ENCODE results near the gene RPL34.
"Not testable (repeated sequence)": the region's sequence is repeated elsewhere in the genome, so short reads cannot be mapped to it uniquely, and the experiment has no call there.

Gene RPL34

DNA sequence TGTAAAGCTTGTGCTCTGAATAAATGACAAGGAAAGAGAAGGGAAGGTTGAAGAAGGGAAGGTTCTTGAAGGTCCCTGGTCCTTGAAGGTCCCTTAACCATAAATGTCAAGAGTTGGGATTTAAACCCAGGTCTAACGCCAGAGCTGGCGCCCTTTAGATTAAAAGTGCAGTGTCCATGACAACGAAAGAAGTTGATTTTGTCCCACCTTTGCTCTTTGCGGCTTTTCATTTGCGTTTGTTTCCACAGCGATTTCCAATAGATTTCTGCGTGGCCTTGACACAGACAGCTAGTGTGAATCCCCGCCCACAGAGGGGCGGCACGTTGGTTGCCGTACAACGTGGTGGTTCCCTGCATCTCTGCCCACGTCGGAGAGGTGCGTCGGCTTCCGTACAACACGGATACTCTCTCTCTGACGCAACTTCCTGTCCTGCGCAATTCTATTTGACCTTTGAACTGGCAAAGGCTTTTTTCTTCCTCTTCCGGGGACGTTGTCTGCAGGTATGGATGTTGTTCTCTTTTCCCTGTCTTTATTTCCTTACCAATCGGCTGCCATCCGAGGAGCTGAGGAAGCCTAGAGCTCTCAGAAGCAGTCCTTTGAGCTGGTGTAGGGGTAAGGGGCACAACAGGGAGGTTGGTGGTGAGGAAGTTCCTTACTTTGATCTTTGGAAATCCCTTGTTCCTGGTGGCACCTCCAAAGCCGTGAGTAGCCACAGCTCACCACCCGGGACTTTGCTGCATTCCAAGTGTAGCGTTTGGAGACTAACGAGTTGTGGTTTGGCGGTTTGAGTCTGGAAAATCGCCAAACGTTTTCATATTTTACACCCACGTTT, at the start of gene RPL34:
Gene RPL34, plus strand, starts transcription at position 476 of the 832 bp plus-strand sequence. CDS start 1,384 bp downstream, outside the sequence.
- DNase-seq: peak; percentile 60

DNA sequence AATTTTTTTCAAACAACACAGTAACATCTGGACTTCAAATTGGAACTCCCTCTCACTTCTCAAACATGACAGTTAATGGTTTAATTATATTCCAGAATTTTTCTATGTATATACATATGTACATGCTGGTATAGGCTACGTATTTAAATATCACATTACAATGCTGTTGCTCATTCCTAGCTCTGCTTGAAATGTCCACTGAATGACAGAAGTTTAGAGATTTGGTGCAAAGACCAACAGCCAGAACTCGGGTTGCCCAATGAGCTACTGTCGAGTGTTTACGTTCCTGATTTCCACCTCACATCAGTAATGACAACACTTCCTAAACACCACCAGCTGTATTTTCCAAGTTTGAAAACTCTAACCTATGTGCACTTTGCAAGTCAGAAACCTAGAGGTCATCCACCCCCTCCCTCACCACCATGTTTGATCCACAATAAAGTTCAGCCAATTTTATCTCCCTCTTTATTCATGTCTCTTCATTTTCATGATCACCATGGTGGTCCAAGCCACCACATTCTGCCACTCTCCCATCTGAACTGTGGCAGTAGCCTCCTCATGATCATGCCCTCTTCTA, 49.3 kb upstream of the RPL34 start:
- no peak for DNase-seq

DNA sequence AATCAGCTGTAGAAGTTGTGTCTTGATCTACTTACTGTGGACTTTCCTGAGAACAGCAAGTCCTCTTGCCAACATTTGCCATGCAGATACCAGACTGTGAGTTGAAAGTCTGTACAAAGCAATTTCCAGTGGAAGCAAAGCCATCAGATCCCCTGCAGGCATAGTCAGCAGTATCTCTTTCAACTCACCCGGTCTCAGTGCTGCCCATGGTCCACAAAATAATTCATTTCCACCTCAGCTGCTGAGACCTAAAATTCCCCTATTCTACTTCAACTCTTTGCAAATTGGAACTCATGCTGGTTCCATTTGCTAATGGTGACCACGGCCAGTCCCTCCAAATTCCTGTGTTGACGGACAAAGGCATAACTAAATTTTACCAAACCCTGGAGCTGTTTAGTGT, 46.0 kb upstream of the RPL34 start:
- DNase-seq: no peak

DNA sequence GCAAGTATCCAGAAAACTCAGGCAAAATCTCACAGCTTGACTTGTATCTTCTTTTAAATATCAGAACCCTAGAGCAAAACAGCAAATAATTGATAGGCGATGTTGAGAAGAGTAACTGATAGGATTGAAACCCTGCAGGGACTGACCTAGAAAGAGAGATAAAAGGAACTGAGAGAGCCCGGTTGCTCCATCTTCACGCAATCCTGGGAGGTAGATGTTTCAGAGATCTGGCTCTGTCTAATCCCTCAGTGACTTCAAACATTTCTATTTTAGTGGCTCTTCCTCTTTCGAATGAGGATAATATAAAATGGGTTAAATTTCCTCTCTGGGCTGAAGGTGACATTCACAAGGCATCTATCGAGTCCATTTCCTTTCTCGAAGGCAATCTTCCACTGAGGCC, 39.3 kb upstream of the RPL34 start:
- no peak for DNase-seq

DNA sequence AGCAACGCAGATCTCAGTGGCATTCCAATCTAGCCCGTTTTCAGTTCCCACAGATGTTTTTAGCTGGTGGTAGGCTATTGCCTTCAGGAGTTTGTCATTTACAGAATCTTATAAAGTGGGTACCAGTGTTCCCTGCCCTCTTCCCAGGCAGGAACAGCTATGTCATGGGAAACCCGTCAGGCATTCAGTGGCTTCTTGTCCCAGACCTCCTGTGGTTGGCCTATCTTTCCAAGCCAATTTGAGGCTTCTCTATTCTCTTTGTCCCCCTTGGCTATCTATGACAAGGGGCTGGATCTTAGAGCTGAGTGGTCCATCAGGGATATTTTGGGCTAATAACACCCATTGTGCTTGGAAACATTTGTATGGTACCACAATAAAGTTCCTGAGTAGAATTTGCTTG, 33.6 kb upstream of the RPL34 start:
- no peak for DNase-seq

DNA sequence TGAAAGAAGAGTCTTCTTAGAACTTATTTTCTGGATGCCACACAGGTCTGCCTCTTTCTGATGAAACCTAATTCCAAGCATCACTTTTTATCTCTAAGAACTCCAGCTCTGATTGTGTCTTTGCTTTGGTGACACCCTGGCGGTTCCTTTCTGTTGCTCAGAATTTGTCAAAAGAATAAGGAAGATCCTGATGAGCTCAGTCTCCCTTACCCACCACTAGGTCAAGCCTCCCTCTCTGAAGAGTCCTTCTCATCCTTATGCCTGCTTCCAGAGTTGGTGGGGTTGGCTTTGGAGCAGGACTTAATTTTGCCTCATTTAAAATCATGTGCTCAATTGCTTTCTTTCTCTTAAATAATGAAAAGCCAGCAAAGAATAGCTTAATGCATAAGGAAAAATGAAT, 31.5 kb upstream of the RPL34 start:
- no peak for DNase-seq

DNA sequence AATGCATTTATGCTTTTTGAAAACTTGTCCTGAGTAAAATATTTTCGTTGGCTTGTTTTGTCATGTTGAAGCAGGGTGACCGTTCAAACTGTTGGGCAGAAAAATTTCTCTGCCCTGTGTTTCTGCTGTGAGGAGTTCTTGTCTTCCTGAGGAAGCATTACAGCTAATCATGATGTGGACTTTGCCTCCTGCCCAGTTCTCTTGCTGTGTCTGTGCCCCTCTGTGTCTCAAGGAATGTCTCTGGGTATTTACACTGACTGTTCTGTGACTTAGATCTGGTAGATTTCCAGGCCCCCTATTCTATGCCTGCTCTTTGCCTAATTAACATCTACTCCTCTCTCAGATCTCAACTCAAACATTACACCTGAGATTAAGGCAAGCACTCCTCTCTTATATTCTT, 30.4 kb upstream of the RPL34 start:
- no peak for DNase-seq

DNA sequence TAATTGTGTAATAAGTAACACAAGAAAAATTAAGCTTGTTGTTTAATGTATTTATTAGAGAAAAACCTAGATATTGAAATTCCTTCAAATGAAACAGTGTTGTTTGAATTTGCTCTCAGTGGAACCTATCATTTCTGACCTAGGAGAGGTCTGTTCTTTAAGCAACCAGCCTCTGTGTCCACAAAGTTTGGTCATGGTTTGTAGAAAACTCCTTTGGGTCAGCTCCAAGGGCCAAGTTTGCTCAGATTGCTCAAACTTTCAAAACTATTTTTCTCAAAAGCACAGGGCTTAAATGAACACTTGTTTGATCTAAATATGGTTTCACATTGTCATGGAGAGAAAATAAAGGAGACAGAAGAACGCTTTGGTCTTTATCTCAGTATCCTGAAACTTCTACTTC, 29.6 kb upstream of the RPL34 start:
- no peak for DNase-seq

DNA sequence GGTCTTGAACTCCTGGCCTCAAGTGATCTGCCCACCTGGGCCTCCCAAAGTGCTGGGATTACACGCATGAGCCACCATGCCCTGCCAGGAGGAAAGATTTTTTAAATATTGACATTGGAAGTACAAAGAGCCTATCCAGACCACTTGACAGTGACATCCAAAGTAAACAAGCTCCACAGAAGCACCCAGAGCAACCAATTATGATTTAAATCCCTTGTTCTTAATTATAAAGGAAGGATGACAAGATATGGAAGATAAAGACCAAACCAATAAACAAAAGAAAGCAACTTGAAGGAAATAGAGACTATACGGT, 27.7 kb upstream of the RPL34 start:
- DNase-seq: no peak

DNA sequence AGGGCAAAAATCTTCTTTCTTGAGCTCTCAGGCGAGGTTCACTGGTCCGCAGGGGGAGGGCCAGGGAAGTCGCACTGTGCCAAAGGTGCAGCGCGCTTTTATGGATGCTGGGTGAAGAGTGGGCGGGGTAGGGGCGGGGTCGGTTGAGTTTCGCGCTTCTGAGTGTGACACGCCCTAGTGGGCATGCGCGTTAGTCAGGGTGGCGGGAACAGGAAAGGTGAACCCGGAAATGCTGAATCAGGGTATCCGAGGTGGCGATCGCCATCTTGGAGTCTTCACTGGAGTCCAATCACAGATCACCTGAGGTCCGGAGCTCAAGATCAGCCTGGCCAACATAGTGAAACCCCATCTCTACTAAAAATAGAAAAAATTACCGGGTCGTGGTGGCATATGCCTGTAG, 26.1 kb upstream of the RPL34 start:
- not testable (repeated sequence) for DNase-seq

DNA sequence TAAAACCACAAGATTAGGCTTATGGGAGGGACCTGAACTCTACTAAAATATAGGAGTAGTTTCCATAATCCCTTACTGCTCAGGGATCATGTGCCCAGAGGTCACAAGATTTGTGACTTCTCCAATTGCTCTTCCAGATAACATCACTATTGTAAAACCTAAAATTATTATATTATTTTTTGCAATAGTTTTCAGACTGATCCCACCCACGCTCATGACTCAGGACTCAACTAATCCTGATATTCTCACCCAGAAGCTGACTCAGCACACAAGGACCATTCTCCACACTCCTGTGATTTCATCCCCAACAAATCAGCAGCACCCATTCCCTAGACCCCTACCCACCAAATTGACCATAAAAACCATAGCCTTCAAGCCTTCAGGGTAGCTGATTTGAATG, 24.0 kb upstream of the RPL34 start:
- DNase-seq: no peak

DNA sequence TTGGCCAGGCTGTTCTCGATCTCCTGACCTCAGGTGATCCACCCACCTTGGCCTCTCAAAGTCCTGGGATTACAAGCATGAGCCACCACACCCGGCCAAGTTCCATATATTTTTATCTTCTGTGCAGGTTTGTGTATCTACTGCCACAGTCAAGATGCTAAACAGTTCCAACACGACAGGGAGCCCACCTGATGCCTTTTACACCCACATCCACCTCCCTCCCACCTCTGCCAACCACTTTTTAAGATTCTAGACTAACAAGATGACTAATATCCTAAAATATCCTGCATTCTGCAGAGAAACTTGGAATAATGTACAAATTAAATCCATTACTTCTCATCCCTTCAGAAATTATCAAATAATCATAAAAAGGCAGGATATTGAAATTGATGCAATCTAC, 19.3 kb upstream of the RPL34 start:
- DNase-seq: no peak

DNA sequence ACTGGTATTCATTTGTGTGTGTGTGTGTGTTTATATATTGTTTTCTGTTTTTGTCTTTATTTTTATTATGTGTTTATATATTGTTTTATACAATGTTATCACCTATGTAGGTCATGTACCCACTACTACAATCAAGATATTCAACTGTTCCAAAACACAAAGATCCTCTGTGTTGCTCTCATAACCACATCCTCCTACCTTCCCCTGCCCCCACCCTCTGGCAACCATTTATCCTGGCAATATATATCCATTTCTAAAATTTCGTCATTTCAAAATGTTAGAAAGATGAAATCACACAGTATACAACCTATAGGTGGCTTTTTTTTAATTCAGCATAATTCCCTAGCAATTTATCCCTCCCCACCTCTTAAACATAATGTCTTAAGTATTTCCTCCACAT, 18.8 kb upstream of the RPL34 start:
- DNase-seq: no peak

DNA sequence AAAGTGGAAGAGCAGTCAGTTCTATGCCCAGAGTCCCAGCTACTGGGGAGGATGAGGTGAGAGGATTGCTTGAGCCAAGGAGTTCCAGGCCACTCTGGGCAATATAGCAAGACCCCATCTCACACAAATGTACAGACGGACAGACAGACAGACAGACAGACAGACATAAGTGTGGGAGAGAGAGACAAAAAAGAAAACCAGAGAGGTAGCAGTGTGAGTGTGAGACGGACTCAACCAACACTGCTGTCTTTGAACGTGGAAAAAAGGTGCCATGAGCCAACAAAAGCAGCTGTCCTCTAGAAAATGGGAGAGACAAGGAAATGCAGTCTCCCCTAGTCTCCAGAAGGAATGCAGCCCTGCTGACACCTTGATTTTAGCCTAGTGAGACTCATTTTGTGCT, 18.2 kb upstream of the RPL34 start:
- DNase-seq: no peak

DNA sequence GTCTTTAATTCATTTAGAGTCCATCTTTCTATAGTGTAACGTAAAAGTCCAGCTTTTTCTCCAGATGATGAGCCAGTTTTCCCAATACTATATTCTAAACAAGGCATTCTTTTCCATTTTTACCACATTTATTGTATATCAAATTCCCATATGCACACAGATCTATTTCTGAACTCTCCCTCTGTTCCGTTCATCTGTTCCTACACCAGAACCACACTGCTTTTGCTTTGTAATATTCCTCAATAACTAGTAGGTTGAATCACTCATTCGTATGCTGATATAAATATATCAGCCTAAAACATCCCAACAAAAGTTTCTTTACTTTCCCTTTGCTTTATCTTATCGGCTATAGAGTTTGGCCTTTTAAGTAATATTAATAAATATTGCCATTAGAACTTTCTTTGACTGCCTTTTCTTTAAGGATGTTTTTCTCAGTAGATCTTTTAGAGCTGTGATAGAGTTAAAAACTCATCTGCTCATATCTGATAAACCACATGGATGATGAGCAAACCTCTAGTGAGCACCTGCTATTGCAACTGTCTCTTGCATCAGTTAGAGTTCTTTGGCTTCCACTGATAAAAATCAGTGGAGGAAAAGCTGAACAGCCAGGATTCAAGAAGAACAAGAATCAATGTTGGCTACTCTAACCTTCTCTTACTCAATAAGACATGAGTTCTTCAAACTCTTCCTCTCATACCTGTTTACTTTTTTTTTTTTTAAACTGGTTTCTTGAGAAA, 13.1 kb upstream of the RPL34 start:
- DNase-seq: no peak

DNA sequence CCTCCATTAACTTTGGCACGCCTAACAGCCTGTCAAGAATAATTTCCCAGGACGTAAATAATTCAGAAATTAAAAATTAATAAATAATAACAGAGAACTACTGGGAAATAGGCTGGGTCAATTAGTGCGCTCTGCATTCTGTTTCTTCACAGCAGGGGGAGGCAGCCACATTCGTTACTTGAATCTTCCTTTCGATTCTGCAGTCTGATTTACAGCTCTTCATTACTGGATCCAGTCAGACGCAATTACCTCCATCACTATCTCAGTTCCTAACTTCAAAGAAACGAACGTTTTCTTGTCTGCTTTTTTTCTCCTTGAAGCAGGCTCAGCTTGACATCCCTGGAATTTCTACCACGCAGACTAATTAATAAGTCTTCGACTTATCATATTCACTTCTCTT, 9.0 kb upstream of the RPL34 start:
- no peak for DNase-seq

DNA sequence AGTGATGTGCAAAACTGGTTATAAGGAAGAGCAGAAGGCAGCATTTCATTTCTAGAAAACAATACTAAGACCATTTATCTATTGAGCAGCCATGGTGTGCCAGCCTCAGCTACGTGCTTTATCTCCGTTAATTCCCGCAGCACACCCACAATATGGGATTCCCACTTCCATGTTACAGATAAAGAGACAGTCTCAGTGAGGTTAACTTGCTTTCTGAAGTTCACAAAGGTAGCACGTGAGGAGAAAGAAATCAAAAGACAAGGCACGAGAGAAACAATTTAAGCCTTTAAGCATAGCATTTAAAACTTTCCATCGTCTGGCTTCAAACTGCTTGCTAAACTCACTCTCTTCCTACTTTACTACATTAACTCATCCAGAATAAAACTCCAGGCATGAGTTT, 8.0 kb upstream of the RPL34 start:
- no peak for DNase-seq

DNA sequence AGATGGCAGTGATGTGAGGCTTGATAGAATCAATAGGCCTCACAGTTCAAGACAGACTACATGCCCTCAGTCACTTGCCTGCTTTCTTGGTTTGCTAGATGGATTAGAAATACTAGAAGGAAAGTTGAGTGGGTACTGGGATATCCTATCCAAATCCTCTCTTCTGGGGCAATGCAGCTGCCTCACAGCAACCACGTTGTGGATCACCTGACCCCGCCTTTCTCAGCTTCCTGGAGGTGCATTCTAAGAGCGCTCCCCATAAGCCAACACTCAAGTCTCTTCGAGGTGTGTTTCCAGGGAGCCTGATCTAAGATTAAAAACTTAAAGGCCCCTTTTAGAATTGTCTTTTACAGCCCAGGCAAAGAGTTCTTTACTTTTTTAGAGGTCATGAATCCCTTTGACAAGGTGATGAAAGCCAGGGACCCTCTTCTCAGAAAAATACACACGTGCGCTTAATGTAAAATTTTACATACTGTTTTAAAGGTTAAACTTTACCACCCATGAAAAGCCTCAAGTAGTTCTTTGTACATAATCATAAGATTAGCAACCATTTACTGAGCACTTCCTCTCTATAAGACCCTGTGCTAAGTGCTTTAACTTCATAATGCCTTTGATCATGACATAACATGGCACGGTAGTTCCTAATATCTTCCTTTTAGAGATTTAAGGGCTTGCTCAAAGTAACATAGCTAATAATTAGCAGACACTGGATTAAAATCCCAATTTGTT, 840 bp upstream of the RPL34 start:
- no peak for DNase-seq

DNA sequence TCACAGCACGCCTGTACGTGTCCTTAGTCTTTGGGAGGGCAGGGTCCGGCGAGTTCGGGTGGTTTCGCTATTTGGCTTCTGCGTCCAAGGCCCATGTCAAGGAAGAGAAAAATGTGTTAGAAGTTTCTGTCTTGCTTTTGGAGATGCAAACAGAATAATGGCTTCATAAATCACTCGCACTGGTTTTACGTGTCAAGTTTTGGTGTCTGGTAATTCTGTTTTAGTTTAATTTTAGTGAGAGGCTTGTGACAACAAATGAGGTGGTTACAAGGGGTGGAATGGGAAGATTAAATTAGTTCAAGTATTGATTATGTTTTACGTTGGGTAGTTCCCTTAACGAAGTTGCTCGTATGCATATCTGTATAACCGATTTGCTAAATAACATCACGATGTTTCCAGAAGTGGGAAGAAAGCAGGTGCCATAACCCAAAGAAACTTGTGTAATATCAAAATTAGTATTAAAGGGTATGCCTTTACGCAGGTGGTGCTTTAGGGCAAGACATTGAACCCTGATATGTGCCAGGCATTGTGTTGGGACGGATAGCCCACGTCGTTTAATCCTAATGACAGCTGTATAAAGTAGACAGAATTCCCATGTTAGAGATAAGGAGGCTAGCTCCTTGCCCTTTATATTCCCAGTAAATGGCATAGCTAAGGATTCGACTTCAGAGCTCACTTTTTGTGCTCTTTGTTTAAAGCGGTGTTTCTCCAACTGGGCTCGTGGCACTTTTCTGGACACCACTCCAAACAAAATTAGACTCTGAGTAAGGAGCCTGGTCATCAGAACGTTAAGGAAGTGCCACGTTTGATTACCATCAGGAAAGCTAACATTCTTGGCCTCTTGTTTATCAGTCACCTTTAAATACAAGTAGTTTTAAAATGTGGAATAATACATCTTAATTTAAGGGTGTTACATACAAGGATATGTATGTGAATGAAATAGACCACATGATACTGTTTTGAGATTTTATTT, 843 bp downstream of the RPL34 start:
- DNase-seq: no peak

DNA sequence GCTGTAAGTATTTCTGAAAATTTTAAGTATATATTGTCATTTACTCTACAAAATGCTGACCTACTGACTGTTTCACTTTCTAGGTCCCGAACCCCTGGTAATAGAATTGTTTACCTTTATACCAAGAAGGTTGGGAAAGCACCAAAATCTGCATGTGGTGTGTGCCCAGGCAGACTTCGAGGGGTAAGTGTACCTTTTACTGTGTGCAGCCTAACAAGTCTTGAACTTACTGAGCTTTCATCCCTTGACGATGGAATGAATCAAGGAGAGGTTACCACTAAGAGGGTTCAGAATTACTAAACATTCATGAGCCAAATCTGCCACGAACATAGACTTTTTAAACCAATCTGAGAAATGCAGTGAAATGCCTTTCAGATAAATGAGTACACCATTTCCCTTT, 1.6 kb downstream of the RPL34 start:
- no peak for DNase-seq

DNA sequence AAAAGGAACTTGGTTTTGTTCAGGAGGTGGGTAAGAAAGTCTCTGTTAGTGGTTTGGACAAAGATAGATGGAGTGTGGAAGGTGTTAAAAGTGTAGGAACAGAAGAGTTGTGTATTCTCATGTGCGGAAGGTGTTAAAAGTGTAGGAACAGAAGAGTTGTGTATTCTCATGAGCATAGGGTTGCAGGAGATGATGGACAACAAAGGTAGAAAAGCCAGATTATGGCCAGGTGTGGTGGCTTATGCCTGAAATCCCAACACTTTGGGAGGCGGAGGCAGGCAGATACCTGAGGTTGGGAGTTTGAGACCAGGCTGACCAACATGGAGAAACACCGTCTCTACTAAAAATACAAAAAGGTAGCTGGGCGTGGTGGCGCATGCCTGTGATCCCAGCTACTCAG, 2.5 kb downstream of the RPL34 start:
- no peak for DNase-seq

DNA sequence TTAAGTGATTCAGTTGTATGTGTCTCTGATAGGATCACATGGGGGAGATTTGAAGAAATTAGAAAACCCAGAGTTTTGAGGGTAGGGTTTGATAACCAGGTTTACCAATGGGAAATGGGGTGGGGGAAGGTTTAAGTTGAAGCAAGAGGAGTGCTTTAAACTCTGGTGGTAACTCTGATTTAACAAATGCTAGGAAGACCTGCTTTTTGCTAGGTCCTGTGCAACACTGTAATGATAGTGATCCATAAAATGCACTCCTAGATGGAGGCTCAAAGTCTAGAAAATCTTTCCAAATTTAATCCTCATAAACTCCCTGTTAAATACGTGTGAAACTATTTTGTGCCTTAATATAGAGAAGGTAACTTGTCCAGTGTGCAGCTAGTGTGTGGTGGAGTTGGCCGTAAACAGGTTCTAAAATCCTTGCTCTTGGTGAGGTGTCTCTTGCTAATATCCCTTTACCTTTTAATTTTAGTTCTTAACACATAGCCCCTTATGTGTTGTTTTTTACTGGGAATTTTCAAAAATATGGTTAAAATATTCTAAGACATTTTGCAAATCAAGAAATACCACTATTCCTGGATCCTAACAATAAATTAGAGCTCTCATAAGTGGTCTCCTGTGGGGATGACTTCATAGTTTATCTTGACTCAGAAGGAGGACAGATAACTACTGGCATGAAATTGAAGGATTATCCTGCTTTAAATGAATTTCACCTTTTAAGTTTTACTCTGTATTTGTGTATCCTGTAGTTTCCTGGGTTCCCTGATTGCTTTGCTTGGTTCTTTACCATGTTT, 4.1 kb downstream of the RPL34 start:
- no peak for DNase-seq
